ENCODE measurements around the gene RUFY4.

DNA sequence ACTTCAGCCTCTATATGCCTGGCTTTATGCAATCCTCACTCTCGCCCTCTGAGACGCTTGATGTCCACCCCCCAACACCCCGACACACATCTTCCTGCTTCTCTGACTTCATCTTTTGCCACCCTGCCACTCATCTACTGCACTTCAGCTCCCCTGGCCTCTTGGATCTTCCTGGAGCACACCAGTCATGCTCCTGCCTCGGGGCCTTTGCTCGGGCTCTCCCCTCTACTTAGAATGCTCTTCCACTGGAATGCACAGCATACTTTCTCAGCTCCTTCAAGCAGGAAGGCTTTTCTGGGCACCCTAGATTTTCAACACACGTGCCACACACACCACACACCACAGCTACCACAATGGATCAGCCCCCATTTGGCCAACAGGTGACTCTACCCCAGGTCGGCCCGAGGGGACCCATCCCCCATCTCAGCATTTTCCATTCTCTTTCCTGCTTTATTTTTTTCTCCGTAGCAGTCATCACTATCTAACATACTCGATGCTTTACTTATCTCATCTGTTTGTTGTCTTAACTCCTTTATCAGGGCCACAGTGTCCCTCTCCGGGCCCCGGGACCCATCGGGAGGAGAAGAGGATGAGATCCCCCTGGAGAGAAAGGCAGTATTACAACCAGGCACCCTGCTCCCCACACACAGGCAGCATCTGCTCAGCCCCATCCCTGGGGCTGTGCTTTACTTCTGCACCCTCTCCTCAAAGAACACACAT lies 2.3 kb downstream of the RUFY4 start:
- TF ChIP-seq EP300 (IDR thresholded peaks at IDR 0.05; ENCODE audit: low read depth in 2 of 2, low read length in 2 of 2) (no peak), EP300 (CRISPR knock-in tag; IDR thresholded peaks at IDR 0.05; ENCODE audit: borderline replicate concordance) (no peak), MXD4 (CRISPR knock-in tag; IDR thresholded peaks at IDR 0.05) (no peak), NFIB (CRISPR knock-in tag; IDR thresholded peaks at IDR 0.05; ENCODE audit: borderline replicate concordance) (no peak), RAD21 (CRISPR knock-in tag; IDR thresholded peaks at IDR 0.05) (no peak), YEATS4 (CRISPR knock-in tag; IDR thresholded peaks at IDR 0.05; ENCODE audit: borderline replicate concordance) (no peak), SMAD1 (CRISPR knock-in tag; IDR thresholded peaks at IDR 0.05; ENCODE audit: borderline replicate concordance, low read depth) (no peak), ZNF282 (IDR thresholded peaks at IDR 0.05; ENCODE audit: partially characterized antibody) (no peak), FOSL2 (CRISPR knock-in tag; IDR thresholded peaks at IDR 0.05) (no peak), ZSCAN20 (CRISPR knock-in tag; IDR thresholded peaks at IDR 0.05; ENCODE audit: borderline replicate concordance) (no peak)
- TF ChIP-seq, protein P1, sequence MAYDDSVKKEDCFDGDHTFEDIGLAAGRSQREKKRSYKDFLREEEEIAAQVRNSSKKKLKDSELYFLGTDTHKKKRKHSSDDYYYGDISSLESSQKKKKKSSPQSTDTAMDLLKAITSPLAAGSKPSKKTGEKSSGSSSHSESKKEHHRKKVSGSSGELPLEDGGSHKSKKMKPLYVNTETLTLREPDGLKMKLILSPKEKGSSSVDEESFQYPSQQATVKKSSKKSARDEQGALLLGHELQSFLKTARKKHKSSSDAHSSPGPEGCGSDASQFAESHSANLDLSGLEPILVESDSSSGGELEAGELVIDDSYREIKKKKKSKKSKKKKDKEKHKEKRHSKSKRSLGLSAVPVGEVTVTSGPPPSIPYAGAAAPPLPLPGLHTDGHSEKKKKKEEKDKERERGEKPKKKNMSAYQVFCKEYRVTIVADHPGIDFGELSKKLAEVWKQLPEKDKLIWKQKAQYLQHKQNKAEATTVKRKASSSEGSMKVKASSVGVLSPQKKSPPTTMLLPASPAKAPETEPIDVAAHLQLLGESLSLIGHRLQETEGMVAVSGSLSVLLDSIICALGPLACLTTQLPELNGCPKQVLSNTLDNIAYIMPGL (CRISPR knock-in tag; IDR thresholded peaks at IDR 0.05; ENCODE audit: borderline replicate concordance in 1 of 2, low read depth in 1 of 2): no peak
- TF ChIP-seq, protein P2, sequence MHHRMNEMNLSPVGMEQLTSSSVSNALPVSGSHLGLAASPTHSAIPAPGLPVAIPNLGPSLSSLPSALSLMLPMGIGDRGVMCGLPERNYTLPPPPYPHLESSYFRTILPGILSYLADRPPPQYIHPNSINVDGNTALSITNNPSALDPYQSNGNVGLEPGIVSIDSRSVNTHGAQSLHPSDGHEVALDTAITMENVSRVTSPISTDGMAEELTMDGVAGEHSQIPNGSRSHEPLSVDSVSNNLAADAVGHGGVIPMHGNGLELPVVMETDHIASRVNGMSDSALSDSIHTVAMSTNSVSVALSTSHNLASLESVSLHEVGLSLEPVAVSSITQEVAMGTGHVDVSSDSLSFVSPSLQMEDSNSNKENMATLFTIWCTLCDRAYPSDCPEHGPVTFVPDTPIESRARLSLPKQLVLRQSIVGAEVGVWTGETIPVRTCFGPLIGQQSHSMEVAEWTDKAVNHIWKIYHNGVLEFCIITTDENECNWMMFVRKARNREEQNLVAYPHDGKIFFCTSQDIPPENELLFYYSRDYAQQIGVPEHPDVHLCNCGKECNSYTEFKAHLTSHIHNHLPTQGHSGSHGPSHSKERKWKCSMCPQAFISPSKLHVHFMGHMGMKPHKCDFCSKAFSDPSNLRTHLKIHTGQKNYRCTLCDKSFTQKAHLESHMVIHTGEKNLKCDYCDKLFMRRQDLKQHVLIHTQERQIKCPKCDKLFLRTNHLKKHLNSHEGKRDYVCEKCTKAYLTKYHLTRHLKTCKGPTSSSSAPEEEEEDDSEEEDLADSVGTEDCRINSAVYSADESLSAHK (CRISPR knock-in tag; IDR thresholded peaks at IDR 0.05; ENCODE audit: borderline replicate concordance): no peak
